GM18508 (cell line): ENCODE results near the gene ATP6V1G2.
"Not testable (repeated sequence)": the region's sequence is repeated elsewhere in the genome, so short reads cannot be mapped to it uniquely, and the experiment has no call there.

Source experiments
- ATAC-seq: cut with Tn5 transposase; IDR thresholded peaks from one replicate; pipeline ENCODE4 v1.9.1; 2021; ENCODE audit warnings: moderate number of reproducible peaks; ENCODE audit not compliant: insufficient read depth, unreplicated experiment

Gene ATP6V1G2

DNA sequence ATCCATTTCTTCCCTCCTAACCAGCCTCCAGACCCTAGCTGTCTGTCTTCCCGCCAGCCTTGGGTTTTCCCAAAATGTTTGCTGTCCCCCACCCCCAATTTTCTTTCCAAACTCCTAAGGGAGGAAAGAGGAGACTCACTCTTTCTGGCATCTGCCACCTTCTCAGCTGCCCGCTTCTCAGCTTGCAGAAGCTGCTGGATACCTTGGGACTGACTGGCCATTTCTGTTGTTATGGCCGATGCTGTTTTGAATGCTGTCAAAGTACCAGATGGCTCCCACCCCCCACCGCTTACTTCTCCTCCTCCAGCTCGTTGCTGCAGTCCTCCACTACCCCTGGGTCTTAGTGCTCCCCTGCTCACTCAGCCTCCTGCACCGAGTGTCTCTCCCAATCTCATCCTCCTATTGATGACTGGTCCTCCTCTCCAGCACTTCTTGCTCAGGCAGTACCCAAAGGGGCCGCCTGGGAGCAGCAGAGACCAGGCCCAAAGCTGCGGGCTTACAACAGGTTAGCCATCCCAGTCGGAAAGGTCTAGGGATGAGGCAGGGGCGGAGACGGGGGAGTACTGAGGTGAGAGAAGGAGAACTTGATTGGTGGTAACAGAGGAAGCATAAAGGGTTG is at the start of gene ATP6V1G2:
TSS of gene ATP6V1G2 (minus strand) at position 270 of the 619 bp plus-strand sequence. CDS start at position 221, 49 bp downstream.
- ATAC-seq: peak; percentile 26

GRCh38 chr6:31592396-31592771 is 46.0 kb upstream of the ATP6V1G2 start:
- no peak for ATAC-seq

DNA sequence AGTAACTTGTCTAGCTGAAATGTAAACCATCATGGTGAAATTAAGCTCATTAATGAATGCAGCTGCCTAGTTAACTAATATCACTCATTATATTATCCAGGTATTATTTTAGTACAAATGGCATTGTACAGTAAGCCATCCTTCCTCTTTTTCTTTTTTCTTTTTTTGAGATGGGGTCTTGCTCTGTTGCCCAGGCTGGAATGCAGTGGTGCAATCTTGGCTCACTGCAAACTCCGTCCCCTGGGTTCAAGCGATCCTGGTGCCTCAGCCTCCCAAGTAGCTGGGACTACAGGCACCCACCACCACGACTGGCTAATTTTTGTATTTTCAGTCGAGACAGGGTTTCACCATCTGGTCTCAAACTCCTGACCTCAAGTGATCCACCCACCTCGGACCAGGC is 44.3 kb upstream of the ATP6V1G2 start:
- not testable (repeated sequence) for ATAC-seq

DNA sequence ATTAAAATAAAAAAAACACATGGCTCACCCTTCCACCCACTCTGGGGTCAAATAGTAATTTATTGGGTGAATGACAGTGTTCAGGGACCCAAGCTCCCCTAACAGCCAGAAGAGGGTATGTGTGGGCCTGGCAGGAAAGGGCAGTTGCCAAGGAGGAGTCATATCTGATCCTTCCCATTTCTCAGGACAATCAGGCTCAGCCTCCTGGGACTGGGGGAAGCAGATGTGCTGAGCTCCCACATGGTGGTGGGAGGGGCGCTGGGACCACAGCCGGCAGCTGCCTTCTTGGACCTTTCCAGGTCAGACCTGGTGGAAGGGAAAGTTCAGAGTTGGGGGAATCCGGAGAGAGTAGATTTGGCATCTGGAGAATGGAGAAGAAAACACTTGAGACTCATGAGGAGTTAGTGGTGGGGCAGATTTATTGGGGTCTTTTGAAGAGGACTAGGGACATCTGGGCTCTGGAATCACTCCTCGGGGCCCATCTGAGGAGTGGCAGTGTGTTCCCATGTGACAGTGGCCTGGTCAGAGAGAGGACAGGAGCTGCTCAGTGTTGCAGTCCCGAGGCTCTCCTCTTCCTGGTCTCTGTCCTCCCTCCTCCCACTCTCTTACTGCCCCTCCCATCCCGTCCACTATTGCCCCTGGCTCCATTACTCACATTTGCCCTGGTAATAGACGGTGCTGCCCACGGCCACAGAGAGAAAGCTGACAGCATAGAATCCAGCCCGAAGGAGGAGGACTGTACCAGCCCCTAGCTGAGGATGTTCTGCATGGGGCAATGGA is 42.7 kb upstream of the ATP6V1G2 start:
- ATAC-seq: no peak

GRCh38 chr6:31587791-31588777 is 41.7 kb upstream of the ATP6V1G2 start:
- ATAC-seq: no peak

DNA sequence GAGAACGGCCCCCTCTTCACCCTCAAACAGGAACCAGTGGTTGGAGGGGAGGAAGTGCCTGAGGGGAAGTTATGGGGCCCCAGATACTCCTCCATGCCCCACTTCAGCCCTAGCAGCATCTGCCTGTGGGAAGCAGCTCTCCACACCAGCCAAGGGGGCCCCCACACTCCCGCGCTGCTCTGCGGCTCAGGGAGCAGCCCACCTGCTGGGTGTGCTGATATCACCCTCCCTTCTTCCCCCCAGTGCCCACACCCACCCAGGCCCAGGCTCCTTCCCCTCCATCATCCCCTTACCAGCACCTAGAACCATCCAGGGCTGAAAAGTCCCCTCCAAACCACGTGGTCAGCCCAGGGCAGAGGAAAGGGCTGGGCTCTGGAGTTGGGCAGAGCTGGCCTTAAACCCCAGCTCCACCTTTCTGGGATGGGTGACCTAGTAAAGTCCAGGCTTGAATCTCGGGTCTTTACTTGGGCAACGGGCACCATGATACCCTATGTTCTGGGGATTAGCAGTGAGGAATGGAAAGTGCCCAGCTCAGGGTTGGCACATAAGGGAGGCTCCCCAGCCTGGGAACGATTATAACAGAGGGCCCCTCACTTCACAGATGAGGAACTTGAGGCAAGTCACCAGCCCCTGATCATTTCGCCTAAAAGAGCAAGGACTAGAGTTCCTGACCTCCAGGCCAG is 40.3 kb upstream of the ATP6V1G2 start:
- ATAC-seq: no peak

DNA sequence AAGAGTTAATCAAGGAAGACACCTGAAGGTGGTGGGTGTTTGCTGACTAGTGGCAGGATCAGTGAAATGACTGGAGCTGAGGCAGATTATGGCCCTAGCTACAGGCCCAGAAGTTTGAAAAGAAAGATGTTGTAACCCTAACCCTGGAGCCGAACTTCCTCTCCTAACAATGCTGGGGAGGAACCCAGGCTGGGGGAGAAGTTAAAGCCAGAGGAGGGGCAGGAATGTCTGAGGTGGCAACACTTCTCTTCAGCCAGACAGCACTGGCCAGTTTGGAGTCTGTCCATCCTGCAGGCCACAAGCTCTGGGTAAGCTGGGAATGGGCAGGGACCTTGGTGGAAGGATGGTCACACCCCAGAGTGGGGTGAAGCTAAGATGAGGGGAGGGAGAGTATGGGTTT is 39.6 kb upstream of the ATP6V1G2 start, which contains the start of gene LST1:
TSS of gene LST1 (plus strand) at position 270 of the 400 bp plus-strand sequence. CDS start 1,023 bp downstream, outside the sequence.
- no peak for ATAC-seq

DNA sequence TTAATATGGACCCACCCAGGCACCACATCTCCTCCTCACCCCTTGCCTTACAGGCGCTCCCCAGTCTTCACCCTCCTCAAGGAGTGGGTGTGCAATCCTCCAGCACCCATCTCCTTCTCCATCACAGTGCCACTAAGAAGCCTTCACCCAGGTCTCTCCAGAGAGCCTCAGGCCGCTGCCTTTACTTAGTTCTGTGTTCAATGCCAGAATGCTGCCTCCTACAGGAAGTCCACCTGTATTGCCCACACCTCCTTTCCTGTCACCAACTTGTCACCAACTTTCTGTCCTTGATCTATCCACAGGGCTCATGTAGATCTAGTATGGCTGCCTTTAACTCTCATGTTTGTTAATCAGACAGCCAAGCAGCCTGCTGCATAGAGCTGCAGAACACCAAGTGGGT is 39.1 kb upstream of the ATP6V1G2 start:
- no peak for ATAC-seq

DNA sequence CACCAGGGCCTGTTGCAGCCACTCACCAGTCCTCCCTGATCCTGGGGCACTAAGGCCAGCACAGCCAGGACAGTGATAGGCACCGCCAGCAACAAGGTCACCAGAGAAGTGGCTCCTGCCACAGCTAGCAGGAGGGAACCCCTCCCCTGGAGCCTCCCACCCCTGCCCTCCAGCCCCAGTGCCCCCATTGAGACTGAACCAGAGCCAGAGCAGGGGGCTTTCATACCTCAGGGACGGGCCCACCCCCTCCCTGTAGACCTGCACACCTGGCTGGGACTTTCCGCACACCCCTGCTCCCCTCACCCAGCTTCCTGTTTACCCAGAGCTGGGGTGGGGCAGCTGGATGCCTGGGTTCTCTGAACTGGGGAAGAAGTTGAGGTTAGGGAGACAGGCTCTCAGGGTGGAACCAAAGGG is 35.8 kb upstream of the ATP6V1G2 start, which contains the start of gene LTB:
TSS of gene LTB (minus strand) at position 195 of the 414 bp plus-strand sequence. CDS start at position 188, 7 bp downstream.
- no peak for ATAC-seq

DNA sequence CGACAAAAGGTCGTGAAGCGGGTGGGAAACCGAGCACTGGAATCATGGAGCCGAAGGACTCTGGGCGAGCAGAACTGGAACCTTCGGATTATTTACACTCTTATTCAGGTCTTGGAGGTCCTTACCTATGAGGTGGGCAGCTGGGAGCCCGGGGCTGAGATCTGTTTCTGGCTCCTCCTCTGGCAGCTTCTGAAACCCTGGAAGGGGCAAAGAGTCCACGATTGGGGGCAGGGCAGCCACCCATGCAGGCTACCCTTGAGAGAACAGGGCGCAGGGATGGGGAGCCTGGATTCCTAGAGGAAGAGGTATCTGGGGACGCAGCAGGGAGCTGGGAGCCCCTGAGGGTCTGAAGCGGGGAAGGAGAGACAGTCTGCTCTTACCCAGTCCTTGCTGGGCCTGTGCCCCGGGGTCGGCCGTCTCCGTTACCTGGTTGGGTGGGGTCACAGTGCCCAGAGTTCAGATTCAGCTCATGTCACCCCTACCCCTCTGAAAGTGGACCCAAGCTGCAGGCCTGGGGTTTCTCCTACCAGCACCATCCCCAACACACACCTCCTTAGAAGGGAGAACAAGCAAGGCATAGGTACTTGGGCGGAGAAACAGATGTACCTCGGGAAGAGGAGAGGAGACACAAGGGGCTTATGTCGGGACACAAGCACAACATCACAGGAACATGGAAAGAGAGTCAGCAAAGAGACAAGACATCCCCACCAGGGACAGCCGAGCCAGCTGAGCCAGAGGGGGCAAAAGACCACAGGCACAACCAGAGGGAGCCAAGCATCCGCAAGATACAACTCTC is 35.2 kb upstream of the ATP6V1G2 start:
- ATAC-seq: no peak

GRCh38 chr6:31580807-31581433 is 34.5 kb upstream of the ATP6V1G2 start:
- no peak for ATAC-seq

DNA sequence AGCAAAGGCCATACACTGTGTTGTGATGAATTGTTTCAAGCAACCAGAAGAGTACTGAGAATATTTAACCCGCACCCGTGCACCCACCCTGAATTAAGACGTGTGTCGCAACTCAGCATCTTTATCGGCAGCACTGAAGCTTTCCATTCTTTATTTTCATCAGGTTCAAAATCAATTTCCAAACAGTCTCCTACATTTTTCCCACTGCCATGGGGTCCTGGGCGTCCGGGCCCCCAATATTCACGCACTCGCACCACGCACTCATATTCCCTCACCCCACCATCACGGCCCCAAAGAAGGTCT is 34.0 kb upstream of the ATP6V1G2 start:
- no peak for ATAC-seq

GRCh38 chr6:31579546-31580437 is 33.4 kb upstream of the ATP6V1G2 start:
- no peak for ATAC-seq

DNA sequence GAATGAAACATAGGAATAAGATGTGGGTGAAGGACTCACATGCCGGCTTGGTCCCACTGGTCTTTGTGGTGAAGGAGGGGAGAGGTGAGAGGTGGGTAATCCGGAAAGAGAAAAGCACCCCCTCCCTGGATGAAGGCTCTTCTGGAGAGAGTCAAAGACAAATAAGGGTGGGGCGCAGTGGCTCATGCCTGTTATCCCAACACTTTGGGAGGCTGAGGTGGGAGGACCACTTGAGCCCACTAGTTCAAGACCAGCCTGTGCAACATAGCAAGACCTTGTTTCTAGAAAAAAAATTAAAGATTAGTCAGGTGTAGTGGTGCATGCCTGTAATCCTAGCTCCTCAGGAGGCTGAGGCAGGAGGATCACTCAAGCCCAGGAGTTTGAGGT is 32.7 kb upstream of the ATP6V1G2 start:
- no peak for ATAC-seq

DNA sequence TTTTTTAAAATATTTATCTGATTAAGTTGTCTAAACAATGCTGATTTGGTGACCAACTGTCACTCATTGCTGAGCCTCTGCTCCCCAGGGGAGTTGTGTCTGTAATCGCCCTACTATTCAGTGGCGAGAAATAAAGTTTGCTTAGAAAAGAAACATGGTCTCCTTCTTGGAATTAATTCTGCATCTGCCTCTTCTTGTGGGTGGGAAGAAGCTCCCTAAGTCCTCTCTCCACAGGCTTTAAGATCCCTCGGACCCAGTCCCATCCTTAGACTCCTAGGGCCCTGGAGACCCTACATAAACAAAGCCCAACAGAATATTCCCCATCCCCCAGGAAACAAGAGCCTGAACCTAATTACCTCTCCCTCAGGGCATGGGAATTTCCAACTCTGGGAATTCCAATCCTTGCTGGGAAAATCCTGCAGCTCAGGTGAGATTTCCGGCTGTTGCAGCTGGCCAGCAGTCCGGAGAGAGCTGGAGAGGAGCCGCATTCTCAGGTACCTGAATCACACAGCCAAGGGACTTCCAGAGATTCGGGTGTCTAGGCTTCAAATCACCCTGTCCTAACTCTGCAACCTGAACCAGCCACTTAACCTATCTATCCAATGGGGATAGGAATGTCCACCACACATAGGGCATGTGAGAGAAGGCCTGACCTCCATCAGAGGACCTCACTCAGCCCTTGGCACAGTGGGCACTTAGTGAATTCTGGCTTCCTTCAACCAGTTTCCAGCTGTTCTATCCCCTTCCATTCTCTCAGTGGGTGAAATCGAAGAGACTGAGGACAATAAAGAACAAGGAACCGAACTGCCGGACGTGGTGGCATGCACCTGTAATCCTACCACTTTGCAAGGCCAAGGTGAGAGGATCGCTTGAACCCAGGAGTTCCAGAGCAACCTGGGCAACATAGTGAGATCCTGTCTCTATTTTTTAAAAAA is 32.0 kb upstream of the ATP6V1G2 start:
- ATAC-seq: no peak

- no peak for ATAC-seq
Observed at GRCh38 chr6:31577579-31577966, 31.2 kb upstream of the ATP6V1G2 start.
